Lower leg skin (tissue), 4 donors: ENCODE data around the gene CCM2. TPM values are rescaled to one million over a fixed set of nuclear protein-coding genes. Genes with fewer than 3 reads are reported as not detected.
A peak's percentile ranks its signal among the peaks of the same experiment; 100 is the strongest.

Experiments
- DNase-seq, 2 donors: peaks; one replicate each; pipeline ENCODE4 v3.0.0-alpha.2; 2019; ENCODE audit warnings: low spot score in 2 of 2
- H3K4me3 ChIP-seq: fragments of 200-600 bp; sonication (generic); 2 replicates; pipeline ENCODE4 v1.5.1; 2017; ENCODE audit warnings: mild to moderate bottlenecking, low read depth; ENCODE audit not compliant: poor library complexity, severe bottlenecking
- CTCF ChIP-seq, 3 donors: fragments of 450-650 bp; IDR thresholded peaks; one replicate each; pipeline ENCODE4 v1.5.1; 2016; ENCODE audit warnings: antibody characterized with exemption in 3 of 3, mild to moderate bottlenecking in 3 of 3, moderate library complexity in 2 of 3
- POLR2A ChIP-seq, 2 donors: fragments of 450-650 bp; IDR thresholded peaks; one replicate each; pipeline ENCODE4 v1.6.1; 2016 to 2017; ENCODE audit warnings: antibody characterized with exemption in 2 of 2, mild to moderate bottlenecking in 1 of 2, moderate library complexity in 1 of 2
- WGBS, 2 donors: methylation state at CpG; one replicate each; pipeline ENCODE4 v1.1.5; 2018; 5-methylcytosine and 5-hydroxymethylcytosine counted together
- intact Hi-C: fragments of 100-400 bp; cut with DNase I; formaldehyde crosslinking; loops from one replicate; pipeline ENCODE4 v1.15.0; 2023; ENCODE audit warnings: low total_unique reads
- total RNA-seq, 4 donors: library from RNA; depleted of rRNA; stranded (reverse); fragments of >200 nt; gene quantifications; one replicate each; pipeline ENCODE4 v1.1.0, GENCODE V29; 2016

The CCM2 gene
- total RNA-seq, 4 donors from 2014 or later: 25.1 to 45.7 (median 32.6) TPM

GRCh38 chr7:44983742-44984477, 16.1 kb upstream of the CCM2 start:
- no peak overlapping the region for H3K4me3 ChIP-seq
- DNase-seq: no peak
- intact Hi-C loops: no loop called here
- TF ChIP-seq CTCF (IDR thresholded peaks at IDR 0.05) (no peak), POLR2A (IDR thresholded peaks at IDR 0.05) (no peak)
- WGBS, 2 donors: 83 to 97% methylated on average over 6 of the region's 6 CpGs

- WGBS, 2 donors: 65 to 70% methylated on average over 3 of the region's 3 CpGs
- intact Hi-C loops: no loop called here
- no peak for DNase-seq
- TF ChIP-seq POLR2A (IDR thresholded peaks at IDR 0.05): no peak
- TF ChIP-seq CTCF (IDR thresholded peaks at IDR 0.05): no peak
- H3K4me3 ChIP-seq: no peak overlapping the region
Measured at GRCh38 chr7:44984478-44984758, 15.6 kb upstream of the CCM2 start.

GRCh38 chr7:44985033-44985695, 14.8 kb upstream of the CCM2 start:
- 67 to 71% methylated on average over 6 of the region's 6 CpGs for WGBS, 2 donors
- TF ChIP-seq CTCF (IDR thresholded peaks at IDR 0.05): no peak
- TF ChIP-seq POLR2A (IDR thresholded peaks at IDR 0.05): no peak
- intact Hi-C loops: no loop called here
- H3K4me3 ChIP-seq: no peak overlapping the region
- DNase-seq: no peak

- TF ChIP-seq POLR2A (IDR thresholded peaks at IDR 0.05): no peak
- no peak for TF ChIP-seq CTCF (IDR thresholded peaks at IDR 0.05)
- intact Hi-C loops: no loop called here
- 9% methylated on average over 8 of the region's 8 CpGs for WGBS, 2 donors
- H3K4me3 ChIP-seq: peak overlapping the region; percentile 53
- no peak for DNase-seq
Measured at GRCh38 chr7:44985900-44986217, 14.1 kb upstream of the CCM2 start.

- intact Hi-C loops: no loop called here
- WGBS, 2 donors: 0% methylated on average over 29 to 65 of the region's 68 CpGs
- peak; percentile 90 to 98 for DNase-seq
- peak overlapping the region; percentile 53 for H3K4me3 ChIP-seq
- TF ChIP-seq CTCF (IDR thresholded peaks at IDR 0.05) (no peak), POLR2A (IDR thresholded peaks at IDR 0.05) (peak in 1 of 2 donors; percentile 81)
Measured at GRCh38 chr7:44986218-44987053, 13.6 kb upstream of the CCM2 start.
